DMS79 (cell line): ENCODE data around the gene SCAMP2.
"Not testable (repeated sequence)": the region's sequence is repeated elsewhere in the genome, so short reads cannot be mapped to it uniquely, and the experiment has no call there.

ENCODE experiments used
- DNase-seq: peaks from one replicate; lab custom pipeline; 2025; lab: John Stamatoyannopoulos, UW

SCAMP2 gene, protein sequence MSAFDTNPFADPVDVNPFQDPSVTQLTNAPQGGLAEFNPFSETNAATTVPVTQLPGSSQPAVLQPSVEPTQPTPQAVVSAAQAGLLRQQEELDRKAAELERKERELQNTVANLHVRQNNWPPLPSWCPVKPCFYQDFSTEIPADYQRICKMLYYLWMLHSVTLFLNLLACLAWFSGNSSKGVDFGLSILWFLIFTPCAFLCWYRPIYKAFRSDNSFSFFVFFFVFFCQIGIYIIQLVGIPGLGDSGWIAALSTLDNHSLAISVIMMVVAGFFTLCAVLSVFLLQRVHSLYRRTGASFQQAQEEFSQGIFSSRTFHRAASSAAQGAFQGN

DNA sequence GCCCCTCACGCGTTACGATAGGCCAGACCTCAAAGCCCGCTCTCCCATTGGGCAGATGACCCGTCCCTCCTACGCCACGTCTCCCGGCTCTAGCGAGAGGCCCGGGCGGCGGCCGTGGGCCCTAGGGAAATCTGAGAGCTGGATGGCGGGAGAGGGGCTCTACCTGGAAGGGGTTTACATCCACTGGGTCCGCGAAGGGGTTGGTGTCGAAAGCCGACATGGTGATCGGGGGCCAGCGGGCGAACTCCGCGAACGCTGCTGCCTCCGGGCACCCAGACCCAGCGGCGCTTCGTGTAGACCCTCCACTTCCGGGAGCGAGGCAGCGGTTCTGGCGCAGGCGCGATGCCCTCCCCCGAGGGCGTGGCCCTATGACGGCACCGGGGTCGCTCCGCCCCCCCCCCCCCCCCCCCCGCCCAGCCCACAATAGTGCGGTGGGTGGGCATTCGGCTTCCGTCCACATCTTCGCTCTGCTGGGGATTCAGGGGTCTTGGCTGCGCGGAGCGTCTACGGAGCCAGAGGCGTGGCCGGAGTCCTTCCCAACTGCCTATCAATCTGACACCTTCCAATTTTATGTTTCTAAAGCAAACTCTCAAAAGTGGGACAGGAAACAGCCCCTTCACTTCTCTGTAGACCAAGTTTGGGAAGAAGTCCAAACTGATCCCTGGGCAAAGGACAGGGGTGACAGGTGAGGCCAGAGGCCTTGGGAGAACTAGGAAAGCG is at the start of gene SCAMP2:
SCAMP2 (minus strand) TSS at position 330 of the 720 bp plus-strand sequence; CDS start at position 220, 110 bp downstream.
- DNase-seq, result peak; percentile 71

DNA sequence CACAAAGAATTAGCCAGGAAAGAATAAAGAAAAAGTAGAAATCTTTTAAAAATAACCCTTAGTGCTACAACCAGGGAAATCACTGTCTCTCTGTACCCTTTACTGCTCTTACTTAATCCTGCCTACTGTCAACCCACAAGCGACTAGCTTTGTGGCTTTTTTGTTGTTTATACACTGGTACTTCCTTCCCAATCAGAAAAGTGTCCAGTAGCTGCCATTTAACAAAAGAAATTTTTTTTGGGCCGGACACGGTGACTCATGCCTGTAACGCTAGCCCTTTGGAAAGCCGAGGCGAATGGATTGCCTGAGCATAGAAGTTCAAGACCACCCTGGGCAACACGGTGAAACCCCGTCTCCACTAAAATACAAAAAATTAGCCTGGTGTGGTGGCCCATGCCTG is 47.3 kb upstream of the SCAMP2 start:
- no peak for DNase-seq

DNA sequence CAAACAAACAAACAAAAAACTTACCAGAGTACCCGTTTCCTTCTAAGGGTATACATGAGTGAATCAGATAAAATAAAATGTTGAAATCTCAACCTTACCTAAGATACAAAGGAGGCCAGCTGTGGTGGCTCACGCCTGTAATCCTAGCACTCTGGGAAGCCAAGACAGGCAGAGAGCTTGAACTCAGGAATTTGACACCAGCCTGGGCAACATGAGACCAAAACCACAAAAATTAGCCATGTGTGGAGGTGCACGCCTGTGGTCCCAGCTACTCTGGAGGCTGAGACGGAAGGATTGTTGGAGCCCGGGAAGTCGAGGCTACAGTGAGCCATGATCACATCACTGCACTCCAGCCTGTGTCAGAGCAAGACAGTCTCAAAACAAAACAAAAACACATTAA is 44.5 kb upstream of the SCAMP2 start:
- DNase-seq, result no peak

DNA sequence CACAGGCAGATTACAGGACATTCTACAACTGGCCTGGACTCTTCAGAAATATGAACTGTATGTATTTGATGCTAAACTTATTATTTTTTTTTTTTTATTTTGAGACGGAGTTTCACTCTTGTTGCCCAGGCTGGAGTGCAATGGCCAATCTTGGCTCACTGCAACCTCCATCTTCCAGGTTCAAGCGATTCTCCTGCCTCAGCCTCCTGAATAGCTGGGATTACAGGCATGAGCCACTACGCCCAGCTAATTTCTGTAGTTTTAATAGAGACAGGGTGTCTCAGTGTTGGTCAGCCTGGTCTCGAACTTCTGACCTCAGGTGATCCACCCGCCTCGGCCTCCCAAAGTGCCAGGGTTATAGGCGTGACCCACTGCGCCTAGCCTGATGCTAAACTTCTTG is 40.6 kb upstream of the SCAMP2 start:
- not testable (repeated sequence) for DNase-seq

DNA sequence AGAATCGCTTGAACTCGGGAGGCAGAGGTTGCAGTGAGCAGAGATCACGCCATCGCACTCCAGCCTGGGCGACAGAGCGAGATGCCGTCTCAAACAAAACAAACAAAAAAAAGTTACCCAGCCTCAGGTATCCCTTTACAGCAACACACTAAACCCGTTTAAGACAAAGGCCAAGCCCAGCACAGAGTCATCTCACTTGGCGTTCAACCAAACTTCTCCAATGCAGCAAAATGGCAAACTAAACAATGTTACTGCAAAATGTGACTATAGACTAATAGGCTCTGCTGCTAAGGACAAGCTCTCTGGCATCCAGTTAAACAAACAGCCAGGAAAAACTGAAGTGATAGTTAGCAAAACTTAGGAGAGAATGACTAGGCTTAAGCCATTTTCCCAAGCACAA is 39.9 kb upstream of the SCAMP2 start:
- DNase-seq, result no peak

DNA sequence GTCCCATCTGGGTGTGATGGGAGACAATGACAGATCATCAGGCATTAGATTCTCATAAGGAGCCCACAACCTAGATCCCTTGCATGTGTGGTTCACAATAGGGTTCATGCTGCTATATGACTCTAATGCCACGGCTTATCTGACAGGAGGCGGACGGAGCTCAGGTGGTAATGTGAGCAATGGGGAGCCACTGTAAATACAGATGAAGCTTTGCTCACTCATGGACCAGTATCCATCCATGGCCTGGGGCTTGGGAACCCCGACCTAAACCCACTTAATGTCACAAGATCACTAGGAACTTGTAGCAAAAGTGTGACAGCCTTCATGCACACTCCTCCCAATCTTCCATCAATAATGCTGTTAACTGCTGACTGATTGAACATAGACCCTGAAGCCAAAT is 35.5 kb upstream of the SCAMP2 start:
- no peak for DNase-seq

DNA sequence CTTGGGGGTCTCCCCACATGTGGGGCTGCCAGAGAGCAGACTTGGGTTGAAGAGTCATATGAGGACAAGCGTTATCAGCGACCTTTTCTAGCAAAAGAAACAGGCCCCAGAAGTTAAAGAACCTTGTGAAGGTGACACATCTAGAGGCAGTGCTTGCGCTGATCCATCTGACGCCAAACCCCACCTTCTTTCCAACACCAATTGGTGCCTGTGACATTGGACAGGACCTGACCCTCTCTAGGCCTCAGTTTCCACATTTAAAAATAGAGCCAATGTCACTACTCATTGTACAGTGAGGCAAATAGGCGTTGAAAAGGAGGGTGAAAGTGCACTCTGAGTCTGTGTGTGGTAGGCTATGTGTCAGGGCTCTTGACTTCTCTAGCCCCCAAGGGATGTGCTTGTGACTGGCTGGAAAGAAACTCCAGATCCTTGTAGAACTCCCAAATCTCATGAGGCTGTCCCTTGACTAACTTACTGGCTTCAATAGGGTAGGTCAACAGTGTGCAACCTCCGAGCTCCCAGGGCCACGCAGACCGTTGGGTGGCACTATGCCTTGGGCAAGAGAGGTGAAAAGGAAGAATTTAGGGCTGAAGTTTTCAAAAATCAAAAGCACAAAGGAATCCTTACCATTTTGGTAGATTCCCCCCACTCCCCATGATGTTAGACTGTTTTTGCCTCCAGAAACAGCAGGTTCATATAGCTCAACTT is 34.2 kb upstream of the SCAMP2 start:
- no peak for DNase-seq

DNA sequence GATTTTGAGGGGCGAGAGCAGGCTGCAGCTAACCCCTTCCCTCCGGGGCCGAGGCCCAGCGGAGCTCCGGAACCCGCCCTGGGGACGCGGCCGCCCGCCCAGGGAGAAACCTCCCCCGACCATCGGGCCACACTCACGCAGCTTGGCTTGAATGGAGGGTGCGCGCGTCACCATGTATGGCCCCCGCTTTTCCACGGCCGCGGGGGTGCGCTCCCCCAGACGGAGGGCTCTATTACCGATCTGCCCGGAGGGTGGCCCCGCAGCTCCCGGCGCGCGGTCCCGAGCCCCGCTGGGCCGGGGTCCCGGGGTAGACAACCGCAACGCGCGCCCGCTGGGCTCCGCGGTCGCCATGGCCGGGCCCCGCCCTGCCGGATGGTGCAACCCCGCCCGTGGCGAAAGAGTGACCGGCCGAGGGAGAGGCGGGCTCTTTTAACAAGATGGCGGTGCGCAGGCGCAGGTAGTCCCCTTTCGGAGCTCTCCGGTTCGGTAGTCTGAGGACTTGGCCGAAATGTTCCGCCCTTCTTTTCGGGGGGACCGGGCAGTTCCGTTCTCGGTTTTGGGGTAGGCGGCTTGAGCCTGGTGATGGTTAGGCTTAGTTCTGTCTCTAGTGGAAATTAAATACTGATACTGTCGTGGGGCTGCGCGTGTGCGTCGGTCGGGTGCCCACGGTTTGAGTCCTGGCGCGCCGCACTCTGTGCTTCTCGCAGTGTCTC is 33.4 kb upstream of the SCAMP2 start, which contains the start of gene FAM219B:
FAM219B (minus strand) TSS at position 402 of the 713 bp plus-strand sequence; CDS start at position 351, 51 bp downstream.
- peak; percentile 43 for DNase-seq

DNA sequence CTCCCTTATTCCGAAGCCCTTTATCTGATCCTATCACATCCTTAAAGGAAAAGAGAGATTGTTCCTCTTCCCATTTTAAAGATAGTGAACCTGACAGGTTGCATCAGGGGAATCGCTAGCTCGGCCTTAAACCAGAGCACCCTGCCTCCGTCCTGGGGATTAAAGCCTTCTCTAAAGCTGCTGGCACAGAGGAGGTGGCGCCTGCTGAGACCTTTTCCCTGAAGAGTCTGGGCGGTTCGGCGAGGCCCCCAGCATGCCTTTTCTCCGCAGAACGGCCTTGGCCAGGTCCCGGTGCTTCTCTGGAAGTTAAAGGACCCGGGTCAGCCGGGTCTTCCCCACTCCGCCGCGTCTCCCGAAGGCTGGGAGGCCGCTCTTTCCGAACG is 32.9 kb upstream of the SCAMP2 start:
- DNase-seq, result no peak

DNA sequence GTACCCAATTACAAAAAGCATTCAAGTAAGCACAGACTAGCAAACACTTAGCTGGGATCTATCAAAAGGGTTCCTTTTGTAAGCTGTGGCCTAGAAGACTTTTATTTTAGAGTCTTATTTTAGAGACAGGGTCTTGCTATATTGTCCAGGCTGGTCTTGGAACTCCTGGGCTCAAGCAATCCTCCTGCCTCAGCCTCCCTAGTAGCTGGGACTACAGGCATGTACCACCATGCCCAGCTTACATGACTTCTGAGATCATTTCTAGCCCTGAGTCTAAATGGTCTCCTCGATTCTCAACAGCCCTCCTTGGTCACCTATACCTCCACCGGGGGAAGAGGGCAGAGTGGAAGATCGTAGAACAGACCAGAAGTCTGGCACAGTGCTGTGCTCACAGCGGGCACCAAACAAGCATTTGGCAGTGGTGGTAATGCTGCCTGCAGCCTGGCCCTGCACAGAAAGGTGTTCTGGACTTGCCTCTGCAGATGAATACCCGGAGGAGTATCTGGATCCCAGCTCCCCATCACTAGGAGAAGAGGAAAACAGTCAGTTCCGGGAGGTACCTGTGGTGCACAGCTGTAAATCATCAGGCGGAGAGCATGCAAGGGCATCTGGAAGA is 31.1 kb upstream of the SCAMP2 start:
- no peak for DNase-seq

DNA sequence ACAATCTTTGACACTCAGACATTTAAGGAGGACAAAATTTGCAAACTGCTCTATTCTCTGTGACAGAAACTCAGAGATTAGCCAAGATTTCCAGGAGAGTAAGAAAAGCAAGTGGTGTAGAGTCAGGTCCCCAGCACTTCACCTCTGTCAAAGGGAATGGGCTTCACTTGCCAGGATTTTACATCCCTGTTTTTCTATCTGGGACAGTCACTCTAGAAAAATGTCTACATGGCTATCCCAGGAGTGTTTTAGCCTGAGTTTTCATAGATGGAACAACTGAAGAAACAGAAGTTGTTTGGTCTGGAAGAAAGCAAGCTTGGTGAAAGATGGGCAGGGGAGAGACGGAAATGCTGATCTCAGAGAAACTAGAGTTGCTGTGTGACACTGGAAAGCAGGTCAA is 30.5 kb upstream of the SCAMP2 start:
- no peak for DNase-seq

DNA sequence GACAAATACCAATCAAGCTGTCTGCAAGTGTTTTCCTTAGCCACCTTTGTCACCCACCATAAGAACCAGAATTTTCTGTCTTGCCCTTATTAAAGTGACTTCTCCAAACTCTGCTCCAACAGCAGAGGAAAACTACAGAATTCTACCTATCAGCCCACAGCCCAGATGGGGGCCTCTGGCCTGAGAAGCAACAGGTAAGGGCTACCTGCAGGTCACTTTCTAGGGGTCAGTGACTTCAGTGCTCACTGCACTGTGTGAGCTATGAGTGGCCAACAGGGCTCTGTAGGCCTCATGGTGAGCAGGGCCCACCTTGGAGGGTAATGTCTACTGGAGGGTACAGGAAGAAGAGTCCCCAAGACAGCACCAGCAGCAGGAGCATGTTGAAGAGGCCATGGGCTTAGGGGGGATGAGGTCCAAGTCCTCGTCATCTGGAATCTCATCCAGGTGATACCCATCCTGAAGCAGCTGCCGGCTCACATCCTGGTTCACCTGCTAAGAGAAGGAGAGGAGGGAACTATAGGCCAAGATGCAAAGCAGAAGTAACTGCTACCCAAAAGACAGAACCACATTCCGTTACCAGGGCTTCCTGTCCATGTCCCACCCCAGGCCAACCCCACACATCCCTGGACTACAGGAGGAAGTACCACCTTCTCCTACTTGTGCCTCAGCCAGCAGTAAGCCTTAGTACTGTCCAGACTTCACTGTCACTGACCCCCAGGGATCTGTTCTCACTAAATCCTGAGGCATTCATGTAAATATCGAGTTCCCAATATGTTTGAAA is 29.3 kb upstream of the SCAMP2 start:
- DNase-seq, result no peak

DNA sequence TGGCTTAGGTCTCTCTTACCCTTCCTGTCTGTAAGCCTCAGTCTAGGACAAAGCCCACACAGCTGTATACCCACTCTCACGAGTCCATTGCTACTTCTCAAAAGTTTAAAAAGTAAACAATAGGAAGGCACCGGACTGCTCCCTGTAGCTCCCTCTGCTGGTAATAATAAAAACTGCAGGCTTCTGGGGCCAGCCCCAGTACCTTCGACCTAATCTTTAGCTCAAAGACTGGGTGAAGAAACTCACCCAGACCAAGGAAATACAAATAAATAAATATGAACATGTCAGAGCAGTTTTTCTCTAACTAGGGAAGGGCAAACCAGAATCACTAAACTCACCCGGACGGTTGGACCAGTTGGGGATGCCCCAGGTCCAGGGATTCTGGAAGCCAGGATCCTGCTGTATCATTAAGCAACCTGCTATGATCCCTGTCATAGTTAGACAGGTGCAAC is 28.5 kb upstream of the SCAMP2 start:
- DNase-seq, result no peak

DNA sequence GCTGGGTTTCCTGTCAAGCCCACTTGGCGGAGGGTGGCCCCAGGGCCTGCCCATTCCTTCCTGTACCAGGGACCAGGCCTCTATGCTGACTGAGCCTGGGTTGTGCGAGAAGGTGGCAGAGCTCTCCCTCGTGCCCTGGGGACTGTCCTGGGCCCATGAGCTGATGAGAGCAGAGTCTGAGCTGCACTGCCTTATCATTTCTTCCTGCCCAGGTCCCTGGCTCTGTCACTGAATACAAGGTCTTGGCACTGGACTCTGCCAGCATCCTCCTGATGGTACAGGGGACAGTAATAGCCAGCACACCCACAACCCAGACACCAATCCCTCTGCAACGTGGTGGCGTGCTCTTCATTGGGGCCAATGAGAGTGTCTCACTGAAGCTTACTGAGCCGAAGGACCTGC is 24.1 kb upstream of the SCAMP2 start:
- DNase-seq, result no peak

DNA sequence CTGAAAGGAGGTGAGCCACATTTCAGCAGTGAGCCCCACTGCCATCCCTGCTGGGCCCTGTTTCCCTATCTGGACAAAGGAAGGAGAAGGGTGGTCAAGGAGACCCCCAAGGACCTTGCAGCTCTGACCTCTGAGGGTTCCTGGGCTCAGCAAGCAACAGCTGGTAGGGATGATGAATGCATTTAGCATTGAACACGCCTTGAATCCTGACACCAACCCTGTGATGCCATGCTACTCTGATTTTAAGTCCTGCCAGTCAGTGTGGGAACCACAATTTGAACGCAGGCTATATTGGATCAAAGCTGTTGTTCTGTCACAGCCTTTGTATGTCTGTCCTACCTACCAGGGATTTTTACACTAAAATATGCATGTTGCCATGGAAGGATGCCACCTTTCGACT is 23.2 kb upstream of the SCAMP2 start:
- no peak for DNase-seq

DNA sequence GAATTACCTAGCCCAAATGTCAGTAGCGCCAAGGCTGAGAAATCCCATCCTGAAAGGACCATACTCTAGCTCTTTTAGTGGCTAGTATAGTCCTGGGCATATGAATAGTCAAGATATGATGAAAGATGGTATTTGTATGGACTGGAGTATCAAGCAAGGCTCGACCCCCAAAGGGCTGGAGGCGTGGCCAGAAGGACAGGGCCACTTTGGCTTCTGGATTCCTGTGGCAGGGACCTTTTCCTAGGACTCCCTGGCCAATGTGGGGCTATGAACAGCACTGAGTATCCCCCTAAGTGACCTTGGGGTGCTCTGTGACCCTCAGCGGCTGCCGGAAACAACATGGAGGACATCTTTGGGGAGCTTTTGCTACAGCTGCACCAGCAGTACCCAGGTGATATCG is 22.7 kb upstream of the SCAMP2 start:
- DNase-seq, result no peak

DNA sequence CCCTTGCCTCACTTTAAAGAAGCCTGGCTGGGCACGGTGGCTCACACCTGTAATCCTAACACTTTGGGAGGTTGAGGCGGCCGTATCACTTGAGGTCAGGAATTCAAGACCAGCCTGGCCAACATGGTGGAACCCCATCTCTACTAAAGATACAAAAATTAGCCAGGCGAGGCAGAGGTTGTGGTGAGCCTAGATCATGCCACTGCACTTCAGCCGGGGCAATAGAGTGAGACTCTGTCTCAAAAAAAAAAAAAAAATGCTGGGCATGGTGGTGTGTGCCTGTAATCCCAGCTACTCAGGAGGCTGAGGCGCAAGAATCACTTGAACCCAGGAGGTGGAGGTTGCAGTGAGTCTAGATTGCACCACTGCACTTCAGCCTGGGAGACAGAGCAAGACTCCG is 21.2 kb upstream of the SCAMP2 start:
- not testable (repeated sequence) for DNase-seq

DNA sequence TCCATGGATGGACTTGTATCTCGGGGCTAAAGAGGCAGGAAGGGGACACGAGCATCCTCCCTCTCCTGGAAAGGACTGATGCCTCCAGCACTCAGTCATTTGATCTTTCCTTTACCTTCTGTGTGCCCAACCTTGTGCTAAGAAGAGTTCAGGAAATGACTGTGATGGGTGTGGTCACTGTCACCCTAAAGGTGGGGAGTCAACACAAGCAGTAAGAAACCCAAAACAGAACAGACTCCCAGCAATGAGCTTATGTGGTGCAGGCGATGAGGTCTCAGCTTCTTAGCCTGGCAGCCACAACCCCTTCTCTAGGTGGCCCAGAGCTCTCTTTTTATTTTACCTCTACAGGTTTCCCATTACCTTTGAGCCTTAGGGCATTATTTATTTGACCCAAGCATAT is 20.5 kb upstream of the SCAMP2 start:
- no peak for DNase-seq

DNA sequence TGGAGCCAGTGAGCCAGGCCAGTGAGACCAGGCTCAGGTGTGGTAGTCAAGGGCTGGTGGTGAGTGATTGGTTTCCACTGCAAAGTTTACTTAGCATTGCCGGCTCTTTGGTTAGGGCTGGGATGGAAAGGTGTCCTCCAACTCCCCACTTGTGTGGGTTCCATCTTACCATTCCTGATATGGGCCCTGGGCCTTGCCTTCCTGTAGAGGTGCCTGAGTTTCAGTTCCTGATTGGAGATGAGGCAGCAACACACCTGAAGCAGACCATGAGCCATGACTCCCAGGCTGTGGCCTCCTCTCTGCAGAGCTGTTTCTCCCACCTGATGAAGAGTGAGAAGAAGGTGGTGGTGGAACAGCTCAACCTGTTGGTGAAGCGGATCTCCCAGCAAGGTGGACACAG is 19.8 kb upstream of the SCAMP2 start:
- DNase-seq, result no peak

DNA sequence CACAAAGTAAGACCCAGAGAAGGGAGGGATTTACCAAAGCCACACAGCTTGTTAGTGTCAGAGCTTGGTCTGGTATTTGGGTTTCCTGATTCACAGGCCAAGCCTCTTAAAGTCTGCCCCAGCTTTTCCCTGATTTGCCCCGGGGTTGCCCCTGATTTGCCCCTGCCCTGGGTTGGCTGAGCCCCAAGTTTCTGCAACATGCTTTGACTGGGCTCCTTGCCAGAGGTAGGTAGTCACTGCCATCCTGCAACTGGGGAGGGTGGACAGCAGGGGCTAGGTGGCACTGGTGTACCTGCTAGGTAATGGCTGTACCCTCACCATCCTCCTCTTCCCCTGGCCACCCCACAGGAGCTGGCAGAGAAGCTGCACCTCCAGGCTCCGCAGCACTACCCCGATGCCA is 19.1 kb upstream of the SCAMP2 start:
- DNase-seq, result no peak

DNA sequence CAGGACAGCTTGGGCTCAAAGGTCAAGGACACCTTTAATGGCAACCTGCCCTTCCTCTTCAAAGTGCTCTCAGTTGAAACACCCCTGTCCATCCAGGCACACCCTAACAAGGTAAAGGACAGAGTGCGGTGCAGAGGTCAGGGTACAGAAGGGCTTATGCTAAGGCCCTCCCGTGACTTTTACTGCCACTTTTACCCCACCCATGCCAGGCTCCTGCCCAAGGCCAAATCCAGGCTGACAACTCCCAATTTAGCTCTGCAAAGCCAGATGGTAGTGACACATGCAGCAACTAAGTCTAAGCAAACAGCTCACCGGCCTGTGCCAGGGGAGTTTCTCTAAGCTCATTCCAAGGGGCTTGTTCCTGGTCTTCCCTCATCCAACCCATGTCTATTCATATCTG is 18.3 kb upstream of the SCAMP2 start:
- no peak for DNase-seq
